Nephron progenitor cell (in vitro differentiated cells): ENCODE data around the gene RRAD.
A peak's percentile ranks its signal among the peaks of the same experiment; 100 is the strongest.

Experiments used
- DNase-seq: peaks from one replicate; pipeline ENCODE4 v3.0.0; 2021
- H3K27ac Mint-ChIP-seq: 2 replicates; pipeline ENCODE4 v1.8.0; 2021; ENCODE audit warnings: mild to moderate bottlenecking, moderate library complexity, mixed read lengths
- H3K27me3 Mint-ChIP-seq: 2 replicates; pipeline ENCODE4 v1.8.0; 2021; ENCODE audit warnings: mild to moderate bottlenecking, low read depth, mixed read lengths; ENCODE audit not compliant: poor library complexity
- H3K36me3 Mint-ChIP-seq: 2 replicates; pipeline ENCODE4 v1.8.0; 2021; ENCODE audit warnings: low read depth, mixed read lengths
- H3K4me1 Mint-ChIP-seq: 2 replicates; pipeline ENCODE4 v1.8.0; 2021; ENCODE audit warnings: mixed read lengths
- H3K4me3 Mint-ChIP-seq: 2 replicates; pipeline ENCODE4 v1.8.0; 2021; ENCODE audit warnings: mild to moderate bottlenecking, moderate library complexity, mixed read lengths
- H3K9me3 Mint-ChIP-seq: 2 replicates; pipeline ENCODE4 v1.8.0; 2021; ENCODE audit warnings: mild to moderate bottlenecking, moderate library complexity, mixed read lengths
- TF ChIP-seq, protein P1 (sequence below): fragments of 200-600 bp; sonication (generic); IDR thresholded peaks from 2 replicates; pipeline ENCODE4 v1.5.0; 2021; ENCODE audit warnings: antibody characterized with exemption

RRAD gene

GRCh38 chr16:66881964-66882508, 43.3 kb downstream of the RRAD start:
- Mint-ChIP-seq H3K36me3 (peaks cover 27% of the 10 kb centered on the region), H3K4me1 (peaks cover 28% of the 10 kb centered on the region), H3K4me3 (peak overlapping the region; percentile 72), H3K27me3 (no peaks in the 10 kb centered on the region), H3K9me3 (no peaks in the 10 kb centered on the region), H3K27ac (no peak overlapping the region)
- no peak for DNase-seq
- TF ChIP-seq, protein P1, sequence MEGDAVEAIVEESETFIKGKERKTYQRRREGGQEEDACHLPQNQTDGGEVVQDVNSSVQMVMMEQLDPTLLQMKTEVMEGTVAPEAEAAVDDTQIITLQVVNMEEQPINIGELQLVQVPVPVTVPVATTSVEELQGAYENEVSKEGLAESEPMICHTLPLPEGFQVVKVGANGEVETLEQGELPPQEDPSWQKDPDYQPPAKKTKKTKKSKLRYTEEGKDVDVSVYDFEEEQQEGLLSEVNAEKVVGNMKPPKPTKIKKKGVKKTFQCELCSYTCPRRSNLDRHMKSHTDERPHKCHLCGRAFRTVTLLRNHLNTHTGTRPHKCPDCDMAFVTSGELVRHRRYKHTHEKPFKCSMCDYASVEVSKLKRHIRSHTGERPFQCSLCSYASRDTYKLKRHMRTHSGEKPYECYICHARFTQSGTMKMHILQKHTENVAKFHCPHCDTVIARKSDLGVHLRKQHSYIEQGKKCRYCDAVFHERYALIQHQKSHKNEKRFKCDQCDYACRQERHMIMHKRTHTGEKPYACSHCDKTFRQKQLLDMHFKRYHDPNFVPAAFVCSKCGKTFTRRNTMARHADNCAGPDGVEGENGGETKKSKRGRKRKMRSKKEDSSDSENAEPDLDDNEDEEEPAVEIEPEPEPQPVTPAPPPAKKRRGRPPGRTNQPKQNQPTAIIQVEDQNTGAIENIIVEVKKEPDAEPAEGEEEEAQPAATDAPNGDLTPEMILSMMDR: no peak

DNA sequence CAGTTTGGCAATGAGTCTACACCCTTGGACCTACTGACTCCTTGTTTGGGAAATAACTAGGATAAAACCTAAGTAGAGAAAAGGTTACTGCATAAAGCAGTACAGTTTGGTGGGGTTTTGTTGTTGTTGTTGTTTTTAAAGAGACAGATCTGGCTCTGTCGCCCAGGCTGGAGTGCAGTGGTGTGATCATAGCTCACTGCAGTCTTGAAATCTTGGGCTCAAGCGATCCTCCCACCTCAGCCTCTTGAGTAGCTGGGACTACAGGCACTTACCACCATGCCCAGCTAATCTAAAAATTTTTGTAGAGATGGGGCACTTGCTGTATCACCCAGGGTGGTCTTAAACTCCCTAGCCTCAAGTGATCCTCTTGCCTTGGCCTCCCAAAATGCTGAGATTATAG, 43.8 kb downstream of the RRAD start:
- Mint-ChIP-seq H3K36me3 (peaks cover 22% of the 10 kb centered on the region), H3K4me1 (peaks cover 28% of the 10 kb centered on the region), H3K27me3 (no peaks in the 10 kb centered on the region), H3K9me3 (no peaks in the 10 kb centered on the region), H3K27ac (no peak overlapping the region), H3K4me3 (peak overlapping the region; percentile 72)
- TF ChIP-seq, protein P1: no peak
- no peak for DNase-seq

DNA sequence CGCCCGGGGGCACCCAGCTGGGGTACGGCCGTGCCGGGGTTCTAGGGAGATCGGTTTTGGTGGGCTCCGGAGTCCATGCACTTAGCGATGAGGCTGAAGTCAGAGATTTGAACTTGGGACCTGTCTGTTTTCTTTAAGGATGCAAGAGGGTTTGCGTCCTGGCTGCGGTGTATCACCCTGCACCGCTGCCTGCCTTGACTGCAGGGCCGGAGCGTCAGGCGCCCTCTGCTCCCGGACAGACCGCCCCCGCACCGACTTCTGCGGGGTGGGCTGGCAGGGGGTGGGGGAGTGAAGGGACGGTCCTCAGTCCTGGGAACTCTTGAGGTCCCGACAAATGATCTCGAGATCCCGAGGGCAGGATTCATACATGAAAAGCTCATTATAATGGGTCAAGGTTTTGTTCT, 44.3 kb downstream of the RRAD start:
- H3K27me3 Mint-ChIP-seq: peaks cover 4% of the 10 kb centered on the region
- peak overlapping the region; percentile 72 for H3K4me3 Mint-ChIP-seq
- no peaks in the 10 kb centered on the region for H3K9me3 Mint-ChIP-seq
- H3K4me1 Mint-ChIP-seq: peaks cover 32% of the 10 kb centered on the region
- H3K27ac Mint-ChIP-seq: no peak overlapping the region
- peak; percentile 29 for DNase-seq
- TF ChIP-seq, protein P1: no peak
- peaks cover 19% of the 10 kb centered on the region for H3K36me3 Mint-ChIP-seq

GRCh38 chr16:66880288-66881013, 44.9 kb downstream of the RRAD start, which contains the start of gene PDP2:
TSS of gene PDP2 (plus strand) at chr16:66880515. CDS start at chr16:66884285, 3,770 bp downstream.
- H3K36me3 Mint-ChIP-seq: peaks cover 14% of the 10 kb centered on the region
- peak within 1 kb of the TSS; percentile 59 for H3K27ac Mint-ChIP-seq
- H3K9me3 Mint-ChIP-seq: no peaks in the 10 kb centered on the region
- peaks cover 5% of the 10 kb centered on the region for H3K27me3 Mint-ChIP-seq
- TF ChIP-seq, protein P1: no peak
- DNase-seq: peak; percentile 93
- peak within 1 kb of the TSS; percentile 95 for H3K4me3 Mint-ChIP-seq
- H3K4me1 Mint-ChIP-seq: peaks cover 34% of the 10 kb centered on the region

- no peak for DNase-seq
- H3K4me3 Mint-ChIP-seq: no peak overlapping the region
These were observed 47.3 kb downstream of the RRAD start for GRCh38 chr16:66878067-66878466.

More at GRCh38 chr16:66878067-66878466, 47.3 kb downstream of the RRAD start:
- Mint-ChIP-seq H3K9me3 (no peaks in the 10 kb centered on the region), H3K4me1 (peaks cover 47% of the 10 kb centered on the region), H3K27me3 (peaks cover 5% of the 10 kb centered on the region), H3K36me3 (no peaks in the 10 kb centered on the region), H3K27ac (no peak overlapping the region)
- TF ChIP-seq, protein P1: no peak
